Neural cell (in vitro differentiated cells): ENCODE results near the gene CUEDC1.

ENCODE experiments used
- CTCF ChIP-seq: fragments of 450-650 bp; IDR thresholded peaks from 2 replicates; pipeline ENCODE4 v1.5.1; 2014; ENCODE audit warnings: antibody characterized with exemption, mild to moderate bottlenecking, moderate library complexity; ENCODE audit not compliant: poor library complexity, severe bottlenecking
- EP300 ChIP-seq: fragments of 450-650 bp; conservative IDR thresholded peaks from 2 replicates; pipeline ENCODE4 v1.6.1; 2014; ENCODE audit warnings: antibody characterized with exemption, mild to moderate bottlenecking, moderate library complexity; ENCODE audit not compliant: poor library complexity, severe bottlenecking
- REST ChIP-seq: IDR thresholded peaks from 2 replicates; pipeline ENCODE4 v1.6.1; 2012; ENCODE audit warnings: borderline replicate concordance

DNA sequence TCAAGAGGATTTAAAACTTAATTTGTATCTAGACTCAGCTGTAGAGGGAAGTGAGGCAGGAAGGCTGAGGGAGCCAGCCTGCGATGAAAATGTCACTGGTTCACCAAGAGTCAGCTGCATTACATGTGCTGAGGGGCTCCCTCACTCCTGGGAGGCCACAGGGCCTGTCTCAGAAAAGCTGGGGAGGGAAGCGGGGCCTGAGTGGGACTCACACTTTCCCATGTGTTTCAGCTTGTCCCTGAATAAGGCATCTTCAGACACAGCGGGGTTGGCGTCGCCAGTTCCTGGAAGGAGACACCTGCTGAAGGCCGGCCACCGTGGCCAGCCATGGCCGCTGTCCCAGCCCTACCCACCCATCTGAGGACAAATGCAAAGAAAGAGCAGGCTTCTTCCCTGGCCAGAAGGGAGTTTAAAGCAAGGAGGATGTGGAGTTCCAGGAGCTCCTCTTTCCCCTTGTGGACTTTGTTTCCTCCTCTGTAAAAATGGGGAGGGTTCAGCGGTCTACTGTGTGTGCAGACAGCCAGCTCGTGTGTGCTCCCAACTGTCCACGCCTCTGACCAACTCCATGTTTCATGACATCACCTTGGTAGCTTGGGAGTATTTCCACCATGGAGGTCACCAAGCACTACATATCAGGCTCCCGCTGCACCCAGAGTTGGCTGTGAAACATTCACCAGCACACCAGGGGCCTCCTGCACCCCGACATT, 86.1 kb downstream of the CUEDC1 start:
- TF ChIP-seq REST (no peak), EP300 (no peak), CTCF (no peak)
